Colonic mucosa (tissue), 4 donors: ENCODE results near the gene C2CD2L. TPM values are rescaled to one million over a fixed set of nuclear protein-coding genes. Genes with fewer than 3 reads are reported as not detected.

ENCODE experiments used
- DNase-seq: peaks from one replicate; pipeline ENCODE4 v3.0.0-alpha.2; 2020
- H3K27ac ChIP-seq: fragments of 200-600 bp; one replicate; pipeline ENCODE4 v1.8.0; 2021
- H3K27me3 ChIP-seq: fragments of 200-600 bp; one replicate; pipeline ENCODE4 v1.8.0; 2021
- H3K36me3 ChIP-seq: fragments of 200-600 bp; one replicate; pipeline ENCODE4 v1.8.0; 2021
- H3K4me1 ChIP-seq: fragments of 200-600 bp; one replicate; pipeline ENCODE4 v1.8.0; 2021; ENCODE audit warnings: mild to moderate bottlenecking
- H3K4me3 ChIP-seq: fragments of 200-600 bp; one replicate; pipeline ENCODE4 v1.8.0; 2021
- H3K9ac ChIP-seq, 2 donors: one replicate each; pipeline ENCODE4 v1.7.0; 2013; ENCODE audit warnings: control low read depth in 2 of 2, low read depth in 2 of 2, low read length in 2 of 2
- H3K9me3 ChIP-seq: fragments of 200-600 bp; one replicate; pipeline ENCODE4 v1.8.0; 2021
- intact Hi-C: fragments of 100-400 bp; cut with DNase I; formaldehyde crosslinking; loops from one replicate; pipeline ENCODE4 v1.14.1; 2022
- total RNA-seq, 2 donors: library from RNA; stranded (reverse); fragmentation: NEBNext Ultra II Directional in 1 of 2; extraction: Animal tissue kit (Norgen Biotek cat#: 25700) in 1 of 2; gene quantifications; one replicate each; pipeline ENCODE4 v1.2.1, GENCODE V29; 2021
- TF ChIP-seq, protein P1 (sequence below): fragments of 200-600 bp; IDR thresholded peaks from one replicate; pipeline ENCODE4 v1.8.0; 2022; ENCODE audit warnings: antibody characterized with exemption, mild to moderate bottlenecking
- donor health status: healthy.
- donor health status: DM: no; HTN: no; CAD: no.
- donor health status: DM: no; HTN: no; CAD: no.

Gene C2CD2L
- total RNA-seq, 2 donors from 2014 or later, result 20.6 to 27.9 TPM

DNA sequence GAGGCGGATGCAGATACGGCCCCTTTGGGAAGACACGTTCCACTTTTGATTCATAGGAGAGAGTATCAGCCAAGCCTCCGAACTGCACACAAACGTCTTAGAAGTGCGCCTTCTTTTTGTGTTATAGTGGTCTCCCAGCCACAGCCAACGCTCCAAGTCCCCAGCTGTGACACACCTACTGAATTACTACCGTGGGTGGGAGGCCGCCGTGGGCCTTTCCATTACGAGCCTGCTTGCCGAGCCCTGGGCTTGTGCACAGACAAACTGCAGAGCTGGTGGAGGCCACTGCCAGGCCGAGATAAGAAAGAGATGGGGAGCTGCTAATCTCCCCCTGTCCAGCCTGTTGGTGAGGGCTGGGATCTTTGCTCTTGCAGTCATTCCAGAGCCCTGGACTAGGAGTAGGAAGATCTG lies 21.7 kb upstream of the C2CD2L start:
- intact Hi-C loops, result no loop called here
- H3K4me1 ChIP-seq, result peaks cover 7% of the 10 kb centered on the region
- H3K9me3 ChIP-seq, result no peaks in the 10 kb centered on the region
- no peaks in the 10 kb centered on the region for H3K27me3 ChIP-seq
- no peaks in the 10 kb centered on the region for H3K36me3 ChIP-seq
- H3K9ac ChIP-seq, result peak overlapping the region; percentile 68 to 88
- DNase-seq, result peak; percentile 33
- TF ChIP-seq, protein P1, sequence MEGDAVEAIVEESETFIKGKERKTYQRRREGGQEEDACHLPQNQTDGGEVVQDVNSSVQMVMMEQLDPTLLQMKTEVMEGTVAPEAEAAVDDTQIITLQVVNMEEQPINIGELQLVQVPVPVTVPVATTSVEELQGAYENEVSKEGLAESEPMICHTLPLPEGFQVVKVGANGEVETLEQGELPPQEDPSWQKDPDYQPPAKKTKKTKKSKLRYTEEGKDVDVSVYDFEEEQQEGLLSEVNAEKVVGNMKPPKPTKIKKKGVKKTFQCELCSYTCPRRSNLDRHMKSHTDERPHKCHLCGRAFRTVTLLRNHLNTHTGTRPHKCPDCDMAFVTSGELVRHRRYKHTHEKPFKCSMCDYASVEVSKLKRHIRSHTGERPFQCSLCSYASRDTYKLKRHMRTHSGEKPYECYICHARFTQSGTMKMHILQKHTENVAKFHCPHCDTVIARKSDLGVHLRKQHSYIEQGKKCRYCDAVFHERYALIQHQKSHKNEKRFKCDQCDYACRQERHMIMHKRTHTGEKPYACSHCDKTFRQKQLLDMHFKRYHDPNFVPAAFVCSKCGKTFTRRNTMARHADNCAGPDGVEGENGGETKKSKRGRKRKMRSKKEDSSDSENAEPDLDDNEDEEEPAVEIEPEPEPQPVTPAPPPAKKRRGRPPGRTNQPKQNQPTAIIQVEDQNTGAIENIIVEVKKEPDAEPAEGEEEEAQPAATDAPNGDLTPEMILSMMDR, result no peak
- H3K27ac ChIP-seq, result peak overlapping the region; percentile 77
- H3K4me3 ChIP-seq, result peak overlapping the region; percentile 57

DNA sequence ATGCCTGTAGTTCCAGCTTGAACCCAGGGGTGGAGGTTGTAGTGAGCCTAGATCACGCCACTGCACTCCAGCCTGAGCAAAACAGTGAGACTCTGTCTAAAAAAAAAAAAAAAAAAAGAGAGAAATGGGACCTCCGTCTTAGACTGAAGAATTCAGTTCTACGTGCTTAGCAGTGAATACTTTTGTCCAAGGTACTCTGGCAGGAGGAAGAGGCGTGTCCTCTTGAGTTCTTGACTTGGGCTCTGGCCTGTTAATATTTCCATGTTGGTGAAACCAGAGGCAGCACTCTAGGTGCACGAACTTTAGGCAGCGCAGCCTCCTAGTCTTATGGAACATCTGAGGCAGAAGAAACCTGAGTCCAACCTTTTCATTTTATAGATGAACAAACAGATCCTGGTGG lies 20.0 kb upstream of the C2CD2L start:
- Histone ChIP-seq H3K9me3 (no peaks in the 10 kb centered on the region), H3K27me3 (no peaks in the 10 kb centered on the region), H3K27ac (no peak overlapping the region), H3K4me3 (no peak overlapping the region), H3K9ac (no peak overlapping the region), H3K36me3 (no peaks in the 10 kb centered on the region), H3K4me1 (peaks cover 7% of the 10 kb centered on the region)
- TF ChIP-seq, protein P1, result no peak
- DNase-seq, result no peak
- intact Hi-C loops, result no loop called here

DNA sequence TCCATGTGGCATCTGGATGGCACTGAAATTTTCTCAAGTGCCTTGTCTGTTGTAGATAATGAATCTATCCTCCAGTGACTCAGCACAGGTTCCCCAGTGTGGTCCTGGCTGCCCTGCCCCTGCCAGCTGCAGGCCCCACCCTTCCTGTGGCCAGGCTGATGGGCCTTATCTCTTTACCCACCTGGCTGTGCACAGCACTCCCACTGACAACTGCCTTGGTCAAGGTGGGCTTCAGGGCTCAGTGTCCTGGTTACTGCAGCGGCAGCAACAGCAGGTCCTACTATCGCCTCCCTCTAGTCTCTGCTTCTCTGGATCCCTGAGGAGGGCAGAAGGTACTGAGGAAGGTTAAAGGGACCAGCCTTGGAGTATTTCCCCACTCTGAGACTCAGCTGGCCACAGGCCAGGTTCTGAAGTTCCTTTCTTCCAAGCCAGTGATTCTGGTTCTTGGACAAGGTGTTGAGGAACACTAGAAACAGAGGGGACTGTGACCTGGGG lies 19.4 kb upstream of the C2CD2L start:
- TF ChIP-seq, protein P1, result no peak
- Histone ChIP-seq H3K27ac (no peak overlapping the region), H3K36me3 (no peaks in the 10 kb centered on the region), H3K4me1 (peaks cover 7% of the 10 kb centered on the region), H3K9me3 (no peaks in the 10 kb centered on the region), H3K9ac (no peak overlapping the region), H3K27me3 (no peaks in the 10 kb centered on the region), H3K4me3 (no peak overlapping the region)
- no peak for DNase-seq
- intact Hi-C loops, result no loop called here

DNA sequence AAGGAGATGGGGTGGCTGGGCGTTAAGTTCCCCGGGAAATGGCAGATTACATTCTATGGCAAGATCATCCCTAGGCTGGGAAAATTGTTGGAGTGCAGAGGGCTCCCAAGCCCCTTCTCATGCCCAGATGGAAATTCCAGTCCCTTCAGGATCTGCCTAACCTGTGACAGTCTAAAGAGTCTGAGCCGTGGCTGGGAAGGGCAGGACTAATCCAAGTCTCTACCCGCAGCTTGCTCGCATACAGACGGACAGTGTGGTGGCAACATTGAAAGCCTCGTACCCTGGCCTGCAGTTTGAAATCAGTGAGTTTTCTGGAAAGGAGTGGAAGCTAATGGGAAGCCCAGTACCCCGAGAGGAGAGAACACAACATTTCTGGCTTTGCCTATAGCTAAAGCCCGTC lies 18.7 kb upstream of the C2CD2L start:
- H3K4me3 ChIP-seq, result no peak overlapping the region
- no peak for DNase-seq
- H3K9me3 ChIP-seq, result no peaks in the 10 kb centered on the region
- intact Hi-C loops, result no loop called here
- no peaks in the 10 kb centered on the region for H3K27me3 ChIP-seq
- H3K27ac ChIP-seq, result no peak overlapping the region
- no peak overlapping the region for H3K9ac ChIP-seq
- peaks cover 7% of the 10 kb centered on the region for H3K4me1 ChIP-seq
- TF ChIP-seq, protein P1, result no peak
- H3K36me3 ChIP-seq, result no peaks in the 10 kb centered on the region

DNA sequence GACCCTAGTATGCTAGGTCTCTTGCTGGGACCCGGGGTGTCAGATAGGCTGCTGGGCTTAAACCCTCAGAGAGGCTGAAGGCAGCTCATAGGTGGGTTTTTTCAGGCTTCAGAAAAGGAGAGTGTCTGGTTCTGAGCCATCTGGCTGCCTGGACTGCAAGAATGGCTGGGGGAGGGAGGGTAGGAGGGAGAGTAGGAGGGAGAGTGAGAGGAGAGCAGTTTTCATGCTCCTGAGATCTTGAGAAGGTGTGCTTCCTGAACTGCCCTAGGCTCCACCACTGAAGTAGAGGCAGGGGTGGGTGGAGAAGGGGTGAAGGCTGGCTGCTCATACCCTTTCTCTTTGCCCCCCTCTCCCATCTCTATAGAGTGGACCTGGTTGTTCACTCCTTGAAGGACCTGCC lies 17.8 kb upstream of the C2CD2L start:
- H3K36me3 ChIP-seq, result no peaks in the 10 kb centered on the region
- no peak for DNase-seq
- no peak overlapping the region for H3K27ac ChIP-seq
- H3K9ac ChIP-seq, result no peak overlapping the region
- intact Hi-C loops, result no loop called here
- H3K4me1 ChIP-seq, result peaks cover 2% of the 10 kb centered on the region
- TF ChIP-seq, protein P1, result no peak
- no peak overlapping the region for H3K4me3 ChIP-seq
- H3K27me3 ChIP-seq, result no peaks in the 10 kb centered on the region
- H3K9me3 ChIP-seq, result no peaks in the 10 kb centered on the region
